Measurements from ENCODE around the gene MAML1.

MAML1 gene

DNA sequence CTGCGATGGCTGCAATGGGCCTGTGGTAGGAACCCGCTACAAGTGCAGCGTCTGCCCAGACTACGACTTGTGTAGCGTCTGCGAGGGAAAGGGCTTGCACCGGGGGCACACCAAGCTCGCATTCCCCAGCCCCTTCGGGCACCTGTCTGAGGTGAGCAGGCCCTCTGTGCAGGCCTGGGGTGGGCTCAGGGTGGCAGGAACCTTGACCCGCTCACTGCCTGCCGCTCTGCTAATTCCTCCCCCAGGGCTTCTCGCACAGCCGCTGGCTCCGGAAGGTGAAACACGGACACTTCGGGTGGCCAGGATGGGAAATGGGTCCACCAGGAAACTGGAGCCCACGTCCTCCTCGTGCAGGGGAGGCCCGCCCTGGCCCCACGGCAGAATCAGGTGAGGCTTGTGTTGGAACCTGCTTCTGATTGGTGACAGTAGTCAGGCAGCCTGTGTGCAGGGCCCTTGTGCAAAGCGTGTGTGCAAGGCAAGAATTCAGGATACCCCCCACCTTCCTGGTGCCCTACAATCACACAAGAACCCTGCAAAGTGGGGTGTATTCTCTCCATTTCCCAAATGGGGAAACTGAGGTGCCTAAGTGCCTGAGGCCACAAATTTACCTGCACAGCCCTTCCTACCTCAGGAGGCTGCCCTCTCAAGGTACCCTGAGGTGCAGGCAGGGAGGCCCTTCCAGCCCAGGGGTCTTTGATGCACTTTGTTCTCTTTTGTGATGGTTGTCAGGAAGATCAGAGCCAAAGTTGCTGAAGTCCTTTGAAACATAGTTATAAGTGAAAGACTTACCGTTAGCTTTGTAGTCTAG lies 91.5 kb downstream of the MAML1 start:
- DNase-seq (ENCODE audit: low read depth in 2 of 2): no peak

- no peak for DNase-seq (ENCODE audit: low read depth in 2 of 2)
Measured at GRCh38 chr5:179824745-179825112, 92.1 kb downstream of the MAML1 start.

DNA sequence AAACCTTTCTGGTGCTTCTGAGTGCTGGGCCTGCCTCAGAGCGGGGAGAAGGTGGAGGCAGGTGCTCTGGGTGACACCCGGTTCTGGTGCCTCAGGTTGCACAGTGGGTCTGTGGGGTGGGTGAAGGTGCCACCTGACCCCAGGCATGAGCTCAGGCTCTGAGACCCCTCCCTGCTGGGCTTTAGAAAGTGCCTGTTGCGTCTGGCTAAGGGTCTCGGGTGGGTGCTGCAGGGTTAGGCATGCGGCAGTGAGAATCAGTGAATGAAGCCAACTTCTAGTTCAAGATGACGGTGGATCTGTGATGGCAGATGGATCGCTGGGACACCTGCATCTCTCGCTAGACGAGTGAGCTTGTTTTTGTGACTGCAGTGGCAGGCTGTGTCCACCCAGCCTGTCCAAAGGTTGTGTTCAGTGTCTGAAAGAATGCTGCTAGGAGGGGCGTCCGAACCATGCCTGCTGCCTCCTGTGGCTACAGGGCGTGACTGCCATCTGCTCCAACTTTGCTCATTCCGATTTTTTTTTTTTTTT lies 93.1 kb downstream of the MAML1 start:
- no peak for DNase-seq (ENCODE audit: low read depth in 2 of 2)

Measured in stimulated activated CD8-positive, alpha-beta memory T cell treated with anti-CD3 and anti-CD28 coated beads, Interleukin-2, amount 100 ng/mL, for 1 hour (primary cell).